ENCODE data around the gene COMT. TPM values are rescaled to one million over a fixed set of nuclear protein-coding genes. Genes with fewer than 3 reads are reported as not detected.
A peak's percentile ranks its signal among the peaks of the same experiment; 100 is the strongest.

COMT gene
- total and polyA plus RNA-seq, 9 of the 15 experiments (the other 6 are each of a cell fraction or from before 2014, with no cell fraction given) = 12.5 to 351 (median 155) TPM

GRCh38 chr22:19959043-19959586 is 17.5 kb downstream of the COMT start (continued):
- TF ChIP-seq CLOCK (CRISPR knock-in tag; IDR thresholded peaks at IDR 0.05; ENCODE audit: borderline replicate concordance) (no peak), ZNF766 (CRISPR knock-in tag; conservative IDR thresholded peaks at IDR 0.05) (no peak), RHOXF2B (CRISPR knock-in tag; conservative IDR thresholded peaks at IDR 0.05) (0 out of 2 replicates have a peak, but pooled peaks have one; percentile 61), KLF13 (tag; IDR thresholded peaks at IDR 0.05; ENCODE audit: borderline replicate concordance, low read depth) (peak; percentile 99), PHB (CRISPR knock-in tag; IDR thresholded peaks at IDR 0.05) (no peak), ETV5 (CRISPR knock-in tag; IDR thresholded peaks at IDR 0.05; ENCODE audit: low read depth) (no peak), TGIF2 (CRISPR knock-in tag; IDR thresholded peaks at IDR 0.05) (no peak), SNIP1 (IDR thresholded peaks at IDR 0.05; ENCODE audit: low read depth) (no peak), ZNF785 (CRISPR knock-in tag; IDR thresholded peaks at IDR 0.05) (no peak), ARHGAP35 (IDR thresholded peaks at IDR 0.05; ENCODE audit: partially characterized antibody) (no peak), HDAC2 (IDR thresholded peaks at IDR 0.05) (peak; percentile 79; the same call in 1 of the 2 replicates), DNMT1 (IDR thresholded peaks at IDR 0.05) (no peak), ZC3H4 (CRISPR knock-in tag; IDR thresholded peaks at IDR 0.05; ENCODE audit: borderline replicate concordance) (no peak), SMARCE1 (IDR thresholded peaks at IDR 0.05) (no peak), TSC22D4 (tag; IDR thresholded peaks at IDR 0.05) (no peak), BMI1 (IDR thresholded peaks at IDR 0.05; ENCODE audit: low read length) (no peak), PCBP1 (IDR thresholded peaks at IDR 0.05; ENCODE audit: low read depth, low read length, poor library complexity, severe bottlenecking) (no peak), MBD1 (CRISPR knock-in tag; IDR thresholded peaks at IDR 0.05) (no peak), ZBTB7A (IDR thresholded peaks at IDR 0.05; ENCODE audit: borderline replicate concordance, control insufficient read depth, low read depth, low read length) (peak; percentile 98), TCF3 (CRISPR knock-in tag; IDR thresholded peaks at IDR 0.05) (no peak), ELF2 (CRISPR knock-in tag; IDR thresholded peaks at IDR 0.05) (no peak), YBX1 (IDR thresholded peaks at IDR 0.05) (no peak), CTBP1 (IDR thresholded peaks at IDR 0.05; ENCODE audit: borderline replicate concordance) (peak; percentile 79), SRF (CRISPR knock-in tag; IDR thresholded peaks at IDR 0.05) (peak in 1 of 2 experiments; percentile 44; a peak in 1 of 4 replicates), KAT2B (IDR thresholded peaks at IDR 0.05; ENCODE audit: low read depth, low read length) (no peak), ELF1 (tag; IDR thresholded peaks at IDR 0.05) (no peak)
- TF ChIP-seq, protein P1, sequence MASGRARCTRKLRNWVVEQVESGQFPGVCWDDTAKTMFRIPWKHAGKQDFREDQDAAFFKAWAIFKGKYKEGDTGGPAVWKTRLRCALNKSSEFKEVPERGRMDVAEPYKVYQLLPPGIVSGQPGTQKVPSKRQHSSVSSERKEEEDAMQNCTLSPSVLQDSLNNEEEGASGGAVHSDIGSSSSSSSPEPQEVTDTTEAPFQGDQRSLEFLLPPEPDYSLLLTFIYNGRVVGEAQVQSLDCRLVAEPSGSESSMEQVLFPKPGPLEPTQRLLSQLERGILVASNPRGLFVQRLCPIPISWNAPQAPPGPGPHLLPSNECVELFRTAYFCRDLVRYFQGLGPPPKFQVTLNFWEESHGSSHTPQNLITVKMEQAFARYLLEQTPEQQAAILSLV (tag; IDR thresholded peaks at IDR 0.05) = no peak
